ENCODE data around the gene XIRP1.
"Not testable (repeated sequence)": the region's sequence is repeated elsewhere in the genome, so short reads cannot be mapped to it uniquely, and the experiment has no call there.

DNA sequence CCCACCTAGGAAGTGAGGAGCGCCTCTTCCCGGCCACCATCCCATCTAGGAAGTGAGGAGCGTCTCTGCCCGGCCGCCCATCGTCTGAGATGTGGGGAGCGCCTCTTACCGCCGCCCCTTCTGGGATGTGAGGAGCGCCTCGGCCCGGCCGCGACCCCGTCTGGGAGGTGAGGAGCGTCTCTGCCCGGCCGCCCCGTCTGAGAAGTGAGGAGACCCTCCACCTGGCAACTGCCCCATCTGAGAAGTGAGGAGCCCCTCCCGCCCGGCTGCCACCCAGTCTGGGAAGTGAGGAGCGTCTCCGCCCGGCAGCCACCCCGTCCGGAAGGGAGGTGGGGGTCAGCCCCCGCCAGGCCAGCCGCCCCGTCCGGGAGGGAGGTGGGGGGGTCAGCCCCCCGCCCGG, 35.2 kb upstream of the XIRP1 start:
- not testable (repeated sequence) for TF ChIP-seq CREB1 (CRISPR knock-in tag; IDR thresholded peaks at IDR 0.05; ENCODE audit: low read depth); ZNF331 (CRISPR knock-in tag; IDR thresholded peaks at IDR 0.05; ENCODE audit: low read depth); CTCF (conservative IDR thresholded peaks at IDR 0.05; ENCODE audit: low read depth in 2 of 2); POLR2AphosphoS5 (IDR thresholded peaks at IDR 0.05; ENCODE audit: low read depth); REST (IDR thresholded peaks at IDR 0.05; ENCODE audit: unreplicated experiment); EZH2 (IDR thresholded peaks at IDR 0.05; ENCODE audit: low read depth, unreplicated experiment); STAT1 (IDR thresholded peaks at IDR 0.05; ENCODE audit: unreplicated experiment); JUNB (IDR thresholded peaks at IDR 0.05; ENCODE audit: unreplicated experiment); NANOG (IDR thresholded peaks at IDR 0.05; ENCODE audit: borderline replicate concordance); EZH2phosphoT487 (IDR thresholded peaks at IDR 0.05; ENCODE audit: unreplicated experiment); ZNF462 (CRISPR knock-in tag; IDR thresholded peaks at IDR 0.05)
- TF ChIP-seq, protein P1, sequence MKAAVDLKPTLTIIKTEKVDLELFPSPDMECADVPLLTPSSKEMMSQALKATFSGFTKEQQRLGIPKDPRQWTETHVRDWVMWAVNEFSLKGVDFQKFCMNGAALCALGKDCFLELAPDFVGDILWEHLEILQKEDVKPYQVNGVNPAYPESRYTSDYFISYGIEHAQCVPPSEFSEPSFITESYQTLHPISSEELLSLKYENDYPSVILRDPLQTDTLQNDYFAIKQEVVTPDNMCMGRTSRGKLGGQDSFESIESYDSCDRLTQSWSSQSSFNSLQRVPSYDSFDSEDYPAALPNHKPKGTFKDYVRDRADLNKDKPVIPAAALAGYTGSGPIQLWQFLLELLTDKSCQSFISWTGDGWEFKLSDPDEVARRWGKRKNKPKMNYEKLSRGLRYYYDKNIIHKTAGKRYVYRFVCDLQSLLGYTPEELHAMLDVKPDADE (IDR thresholded peaks at IDR 0.05): not testable (repeated sequence)

Measured in GM23338 (cell line).